AG08396 (cell line): ENCODE measurements around the gene CD300H.

Experiments
- DNase-seq: peaks from one replicate; pipeline ENCODE4 v3.0.0; 2012; ENCODE audit warnings: low spot score, mixed read lengths

CD300H gene

GRCh38 chr17:74549343-74549742 lies 18.0 kb downstream of the CD300H start:
- no peak for DNase-seq

- no peak for DNase-seq
These were observed 19.6 kb downstream of the CD300H start for GRCh38 chr17:74547736-74548135.

GRCh38 chr17:74547264-74547663 lies 20.0 kb downstream of the CD300H start:
- DNase-seq = no peak

- no peak for DNase-seq
These were observed 20.7 kb downstream of the CD300H start for GRCh38 chr17:74546586-74546985.

GRCh38 chr17:74545843-74546230 lies 21.5 kb downstream of the CD300H start, which contains the start of gene CD300C:
Gene CD300C (minus strand): TSS chr17:74546115. CDS start chr17:74545782, 333 bp downstream.
- no peak for DNase-seq

GRCh38 chr17:74544991-74545842 lies 22.1 kb downstream of the CD300H start:
- DNase-seq = no peak

GRCh38 chr17:74543891-74544760 lies 23.2 kb downstream of the CD300H start:
- DNase-seq = no peak

GRCh38 chr17:74543406-74543805 lies 23.9 kb downstream of the CD300H start:
- DNase-seq = no peak

- DNase-seq = no peak
These were observed 24.5 kb downstream of the CD300H start for GRCh38 chr17:74542727-74543383.

- DNase-seq = no peak
These were observed 25.1 kb downstream of the CD300H start for GRCh38 chr17:74542166-74542565.

GRCh38 chr17:74541176-74542111 lies 25.9 kb downstream of the CD300H start:
- no peak for DNase-seq

- no peak for DNase-seq
These were observed 28.0 kb downstream of the CD300H start for GRCh38 chr17:74539281-74539820.

GRCh38 chr17:74536890-74537289 lies 30.4 kb downstream of the CD300H start:
- DNase-seq = no peak

- DNase-seq = no peak
These were observed 35.2 kb downstream of the CD300H start for GRCh38 chr17:74532115-74532514.

- no peak for DNase-seq
These were observed 36.0 kb downstream of the CD300H start, which contains the start of gene CD300LB for GRCh38 chr17:74531231-74531761. Gene CD300LB (minus strand): TSS chr17:74531475. CDS start chr17:74531350, 125 bp downstream.

- no peak for DNase-seq
These were observed 36.5 kb downstream of the CD300H start for GRCh38 chr17:74530831-74531150.

- no peak for DNase-seq
These were observed 38.1 kb downstream of the CD300H start for GRCh38 chr17:74529243-74529642.

- DNase-seq = no peak
These were observed 38.7 kb downstream of the CD300H start for GRCh38 chr17:74528491-74529199.

GRCh38 chr17:74527756-74528155 lies 39.6 kb downstream of the CD300H start:
- DNase-seq = no peak

GRCh38 chr17:74527081-74527480 lies 40.2 kb downstream of the CD300H start:
- DNase-seq = peak; percentile 1
